NCI-H226 (cell line): Measurements from ENCODE around the gene CYP2C18.
"Not testable (repeated sequence)": the region's sequence is repeated elsewhere in the genome, so short reads cannot be mapped to it uniquely, and the experiment has no call there.

Experiments used
- DNase-seq: peaks from one replicate; pipeline ENCODE4 v3.0.0-alpha.2; 2015

CYP2C18 gene

GRCh38 chr10:94747838-94748237 is 64.3 kb downstream of the CYP2C18 start:
- DNase-seq: no peak

DNA sequence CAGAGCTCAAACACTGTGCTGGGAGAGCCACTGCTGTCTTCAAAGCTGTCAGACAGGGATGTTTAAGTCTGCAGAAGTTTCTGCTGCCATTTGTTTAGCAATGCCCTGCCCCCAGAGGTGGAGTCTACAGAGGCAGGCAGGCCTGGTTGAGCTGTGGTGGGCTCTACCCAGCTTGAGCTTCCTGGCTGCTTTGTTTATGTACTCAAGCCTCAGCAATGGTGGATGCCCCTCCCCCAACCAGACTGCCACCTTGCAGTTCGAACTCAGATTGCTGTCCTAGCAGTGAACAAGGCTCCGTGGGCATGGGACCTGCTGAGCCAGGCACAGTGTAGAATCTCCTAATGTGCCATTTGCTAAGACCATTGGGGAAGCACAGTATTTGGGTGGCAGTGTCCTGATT is 74.4 kb downstream of the CYP2C18 start:
- DNase-seq: no peak

GRCh38 chr10:94760586-94761178 is 77.2 kb downstream of the CYP2C18 start:
- DNase-seq: no peak

- DNase-seq: no peak
Measured at GRCh38 chr10:94762393-94762792, 78.9 kb downstream of the CYP2C18 start, which contains the start of gene CYP2C19. Gene CYP2C19, plus strand, starts transcription at chr10:94762681. Its CDS starts 25 bp downstream, at chr10:94762706.

- not testable (repeated sequence) for DNase-seq
Measured at GRCh38 chr10:94775425-94775824, 91.9 kb downstream of the CYP2C18 start.

GRCh38 chr10:94777886-94778458 is 94.4 kb downstream of the CYP2C18 start:
- DNase-seq: no peak

GRCh38 chr10:94780844-94781243 is 97.3 kb downstream of the CYP2C18 start:
- DNase-seq: no peak

- DNase-seq: no peak
Measured at GRCh38 chr10:94784256-94784655, 100.7 kb downstream of the CYP2C18 start.

GRCh38 chr10:94785211-94785610 is 101.7 kb downstream of the CYP2C18 start:
- DNase-seq: no peak
